ENCODE measurements around the gene SVBP.
"Not testable (repeated sequence)": the region's sequence is repeated elsewhere in the genome, so short reads cannot be mapped to it uniquely, and the experiment has no call there.

SVBP gene

GRCh38 chr1:42841010-42841409, 23.8 kb upstream of the SVBP start:
- no peak for DNase-seq

DNA sequence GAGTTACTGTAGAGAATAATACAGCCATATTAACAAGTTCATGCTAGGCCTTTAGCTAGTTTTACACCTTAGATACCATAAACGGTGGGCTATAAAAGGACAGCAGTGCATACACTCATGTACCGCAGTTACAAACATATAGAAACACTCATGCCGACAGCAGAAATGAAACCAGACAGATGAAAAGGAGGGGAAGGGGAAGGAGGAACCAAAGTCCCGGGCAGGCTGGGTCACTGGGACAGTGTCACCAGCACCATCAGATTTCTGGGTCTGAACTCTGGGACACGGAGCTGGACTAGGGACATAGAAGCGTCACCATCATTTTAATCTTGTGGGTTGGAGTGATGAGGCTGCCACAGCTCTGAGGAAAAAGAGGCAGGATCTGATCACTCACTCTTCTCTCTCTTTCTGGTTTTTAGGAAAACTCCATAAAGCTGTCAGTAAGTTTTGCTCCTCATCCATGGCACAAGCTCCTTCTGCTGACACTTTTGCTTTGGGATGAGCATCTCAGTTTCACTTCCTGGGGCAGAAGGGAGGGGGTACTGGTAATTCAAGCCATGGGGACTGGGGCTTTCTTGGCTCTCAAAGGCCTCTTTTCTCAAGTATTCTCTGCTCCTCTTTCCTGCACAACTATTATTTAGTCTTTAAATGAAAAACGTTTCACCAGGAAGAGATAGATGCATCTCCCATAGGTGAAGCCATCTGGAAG, 21.4 kb upstream of the SVBP start:
- DNase-seq: no peak

- DNase-seq: no peak
Measured at GRCh38 chr1:42837709-42838108, 20.5 kb upstream of the SVBP start.

GRCh38 chr1:42835422-42835821, 18.2 kb upstream of the SVBP start:
- no peak for DNase-seq

- no peak for DNase-seq
Measured at GRCh38 chr1:42834803-42835202, 17.6 kb upstream of the SVBP start.

- DNase-seq: no peak
Measured at GRCh38 chr1:42833981-42834380, 16.8 kb upstream of the SVBP start.

GRCh38 chr1:42832641-42833240, 15.5 kb upstream of the SVBP start:
- no peak for DNase-seq

GRCh38 chr1:42831273-42831672, 14.1 kb upstream of the SVBP start:
- DNase-seq: no peak

GRCh38 chr1:42830631-42831030, 13.4 kb upstream of the SVBP start:
- no peak for DNase-seq

DNA sequence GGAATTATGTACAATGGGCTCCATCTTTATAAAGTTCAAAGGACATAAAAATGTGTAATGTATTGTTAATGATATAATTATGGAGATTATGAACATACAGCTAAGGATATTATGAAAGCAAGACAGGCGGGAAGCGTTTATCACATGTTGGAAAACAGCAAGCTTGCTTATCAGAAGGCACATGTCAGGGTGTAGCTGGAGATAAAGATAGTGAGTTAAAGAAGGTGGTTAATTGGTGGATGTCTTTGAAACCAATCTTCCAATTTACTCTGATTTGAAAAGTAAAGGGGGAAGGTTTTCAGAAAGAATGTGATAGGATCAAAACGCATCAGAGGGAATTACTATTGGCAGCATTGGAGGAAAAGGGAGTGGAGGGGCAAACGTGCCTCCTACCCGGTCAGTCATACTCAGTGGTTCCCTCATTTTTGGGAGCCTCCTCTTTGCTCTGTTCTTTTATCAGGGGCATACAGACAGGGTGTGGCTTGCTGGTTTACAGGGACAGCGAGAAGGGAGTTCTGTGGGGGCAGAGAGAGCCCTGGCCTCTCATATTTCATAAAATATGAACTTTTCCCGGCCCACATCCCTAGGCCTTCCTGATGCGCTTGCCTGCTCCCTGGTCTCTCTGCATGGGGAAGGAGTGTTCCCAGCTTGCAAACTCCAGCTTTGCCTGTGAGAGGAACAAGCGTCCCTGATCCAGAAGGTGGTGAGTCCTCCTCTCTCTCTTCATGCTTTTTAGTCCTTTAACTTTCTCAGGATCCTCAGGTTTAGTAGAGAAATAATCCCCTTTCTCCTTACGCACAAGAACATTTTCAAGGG, 8.0 kb upstream of the SVBP start:
- DNase-seq: no peak

GRCh38 chr1:42824481-42825035, 7.4 kb upstream of the SVBP start:
- DNase-seq: no peak

DNA sequence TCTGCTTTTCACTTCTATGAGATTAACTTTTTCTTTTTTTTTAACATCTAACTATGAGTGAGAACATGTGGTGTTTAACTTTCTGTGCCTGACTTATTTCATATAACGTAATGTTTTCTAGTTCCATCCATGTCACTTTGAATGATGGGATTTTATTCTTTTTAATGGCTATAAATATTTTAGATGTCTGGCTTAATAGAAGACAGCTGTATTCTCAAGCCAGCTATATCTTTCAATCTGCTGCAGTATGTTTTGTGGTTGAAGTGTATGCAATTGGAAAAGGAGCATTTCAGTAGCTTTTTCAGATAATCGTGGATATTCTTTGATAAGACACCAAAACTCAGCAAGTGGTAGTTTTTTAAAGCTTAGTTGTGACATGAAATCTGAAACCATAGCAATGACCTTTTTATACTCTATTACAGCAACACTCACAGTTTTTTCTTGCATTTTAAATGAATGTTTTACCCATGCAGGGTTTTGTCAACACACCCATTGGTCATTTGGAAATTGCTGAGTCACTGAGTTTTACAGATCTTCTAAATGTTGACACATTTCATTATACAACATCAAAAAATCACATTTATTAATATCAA, 5.7 kb upstream of the SVBP start:
- peak; percentile 11 for DNase-seq

- DNase-seq: no peak
Measured at GRCh38 chr1:42821690-42822089, 4.5 kb upstream of the SVBP start.

GRCh38 chr1:42820813-42821212, 3.6 kb upstream of the SVBP start:
- DNase-seq: no peak

DNA sequence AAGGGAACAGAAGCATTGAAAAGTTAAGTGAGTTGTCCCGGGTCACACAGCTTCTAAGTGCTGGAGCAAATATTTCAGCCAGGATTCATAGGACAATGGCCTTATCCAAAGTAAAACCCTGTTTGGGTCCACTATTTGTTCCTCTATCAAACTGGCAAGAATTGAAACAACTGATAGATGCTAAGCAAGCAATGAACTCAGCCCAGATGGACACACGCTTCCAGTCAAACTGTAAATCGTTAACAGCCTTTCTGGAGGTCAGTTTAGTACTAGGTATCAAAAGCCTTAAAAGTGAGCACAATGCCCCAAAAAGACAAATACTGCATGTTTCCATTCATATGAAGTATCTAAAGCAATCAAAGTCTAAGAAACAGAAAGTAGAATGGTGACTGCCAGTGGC, 779 bp upstream of the SVBP start:
- no peak for DNase-seq

GRCh38 chr1:42817440-42817767, 207 bp upstream of the SVBP start:
- DNase-seq: no peak

- peak; percentile 50 for DNase-seq
Measured at GRCh38 chr1:42815941-42816584, 1.1 kb downstream of the SVBP start.

- not testable (repeated sequence) for DNase-seq
Measured at GRCh38 chr1:42814815-42815214, 2.4 kb downstream of the SVBP start.

DNA sequence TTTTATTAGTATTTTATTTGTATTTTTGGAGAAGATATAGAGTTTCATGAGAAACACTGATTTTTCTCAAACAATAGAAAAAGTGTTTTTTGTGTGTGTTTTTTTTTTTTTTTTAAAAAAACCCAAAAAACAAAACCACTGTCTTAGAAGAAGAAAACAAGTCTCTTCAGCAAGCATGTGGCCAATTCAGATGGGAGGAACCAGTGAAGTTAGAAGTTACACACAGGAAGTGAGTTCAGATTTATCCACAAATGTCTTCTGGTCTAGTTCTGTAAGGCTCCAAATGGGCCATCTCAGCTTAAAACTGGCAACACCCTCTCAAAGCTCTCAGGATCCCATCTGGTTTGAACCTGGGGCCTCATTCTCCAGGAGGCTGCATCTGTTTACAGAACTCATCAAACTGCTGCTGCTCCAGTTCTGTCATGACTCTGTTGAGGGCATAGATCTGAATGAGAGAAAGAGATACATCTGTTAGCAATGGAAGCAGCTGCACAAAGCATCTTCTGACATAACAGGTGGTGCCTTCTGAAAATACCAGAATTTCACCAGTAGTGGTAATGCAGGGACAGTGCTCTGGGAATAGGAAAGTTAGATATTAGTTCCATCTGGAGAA, 10.0 kb downstream of the SVBP start:
- no peak for DNase-seq

GRCh38 chr1:42806593-42806992, 10.6 kb downstream of the SVBP start:
- DNase-seq: no peak

DNA sequence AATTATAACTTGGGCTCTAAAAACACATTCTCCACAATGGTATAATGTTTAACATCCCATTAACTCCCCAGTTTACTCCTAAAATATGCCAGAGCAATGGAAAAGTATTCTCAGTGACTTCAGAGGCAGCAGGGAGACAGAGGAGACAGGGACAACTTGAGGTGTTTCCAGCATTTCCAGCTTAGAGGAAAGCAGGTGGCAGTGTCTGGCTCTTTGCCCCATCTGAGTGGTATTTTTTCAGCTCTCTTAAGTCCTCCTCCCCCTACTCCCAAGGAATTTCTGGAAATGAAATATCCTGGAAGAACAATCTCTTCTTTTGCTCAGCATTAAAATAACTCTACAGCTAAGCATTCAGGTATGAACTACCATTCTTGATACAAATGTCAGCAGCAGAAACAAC, 11.0 kb downstream of the SVBP start:
- peak; percentile 43 for DNase-seq

GRCh38 chr1:42801832-42802473, 15.2 kb downstream of the SVBP start:
- no peak for DNase-seq

Data from COR-L47 (cell line).